Measurements from ENCODE around the gene STXBP5.
"Not testable (repeated sequence)": the region's sequence is repeated elsewhere in the genome, so short reads cannot be mapped to it uniquely, and the experiment has no call there.

STXBP5 gene

DNA sequence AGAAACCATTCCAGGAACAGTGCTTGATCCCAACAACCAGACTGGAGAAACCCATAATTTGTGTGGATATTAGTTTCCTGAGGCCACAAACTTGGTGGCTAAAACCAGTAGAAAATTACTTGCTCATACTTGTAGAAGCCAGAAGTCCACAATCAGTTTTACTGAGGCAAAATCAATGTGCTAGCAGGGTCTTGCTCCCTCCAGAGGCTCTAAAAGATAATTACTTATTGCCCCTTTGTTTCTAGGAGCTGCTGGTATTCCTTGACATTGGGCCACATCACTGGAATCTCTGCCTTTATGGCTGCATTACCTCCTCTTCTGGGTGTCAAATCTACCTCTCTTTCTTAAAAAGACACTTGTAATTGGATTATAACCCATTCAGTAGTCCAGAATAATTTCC lies 162.1 kb downstream of the STXBP5 start:
- TF ChIP-seq, protein P1, sequence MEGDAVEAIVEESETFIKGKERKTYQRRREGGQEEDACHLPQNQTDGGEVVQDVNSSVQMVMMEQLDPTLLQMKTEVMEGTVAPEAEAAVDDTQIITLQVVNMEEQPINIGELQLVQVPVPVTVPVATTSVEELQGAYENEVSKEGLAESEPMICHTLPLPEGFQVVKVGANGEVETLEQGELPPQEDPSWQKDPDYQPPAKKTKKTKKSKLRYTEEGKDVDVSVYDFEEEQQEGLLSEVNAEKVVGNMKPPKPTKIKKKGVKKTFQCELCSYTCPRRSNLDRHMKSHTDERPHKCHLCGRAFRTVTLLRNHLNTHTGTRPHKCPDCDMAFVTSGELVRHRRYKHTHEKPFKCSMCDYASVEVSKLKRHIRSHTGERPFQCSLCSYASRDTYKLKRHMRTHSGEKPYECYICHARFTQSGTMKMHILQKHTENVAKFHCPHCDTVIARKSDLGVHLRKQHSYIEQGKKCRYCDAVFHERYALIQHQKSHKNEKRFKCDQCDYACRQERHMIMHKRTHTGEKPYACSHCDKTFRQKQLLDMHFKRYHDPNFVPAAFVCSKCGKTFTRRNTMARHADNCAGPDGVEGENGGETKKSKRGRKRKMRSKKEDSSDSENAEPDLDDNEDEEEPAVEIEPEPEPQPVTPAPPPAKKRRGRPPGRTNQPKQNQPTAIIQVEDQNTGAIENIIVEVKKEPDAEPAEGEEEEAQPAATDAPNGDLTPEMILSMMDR (IDR thresholded peaks at IDR 0.05; ENCODE audit: borderline replicate concordance, insufficient read depth, low read depth, low read length) = no peak
- H3K4me3 ChIP-seq (ENCODE audit: low read depth, low read length) = no peak overlapping the region

DNA sequence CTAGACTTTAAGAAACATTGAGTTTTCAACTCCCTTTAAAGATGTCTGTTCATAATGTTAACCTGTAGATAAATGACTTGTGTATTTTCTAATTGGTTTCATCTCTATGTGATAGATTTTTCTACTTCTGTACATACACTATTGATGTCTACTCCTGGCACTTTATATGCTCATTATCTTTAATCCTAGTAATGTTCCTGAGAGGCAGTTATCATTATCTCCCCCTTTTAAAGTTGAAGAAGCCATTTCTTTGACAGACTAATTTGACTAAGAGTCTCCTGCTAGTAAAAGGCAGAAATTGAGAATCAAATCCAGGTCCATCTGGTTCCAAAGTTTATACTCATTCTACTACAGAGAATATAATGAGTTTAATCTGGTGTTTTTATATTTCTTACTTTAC lies 167.1 kb downstream of the STXBP5 start:
- no peak overlapping the region for H3K4me3 ChIP-seq (ENCODE audit: low read depth, low read length)
- TF ChIP-seq, protein P1 (IDR thresholded peaks at IDR 0.05; ENCODE audit: borderline replicate concordance, insufficient read depth, low read depth, low read length) = no peak

DNA sequence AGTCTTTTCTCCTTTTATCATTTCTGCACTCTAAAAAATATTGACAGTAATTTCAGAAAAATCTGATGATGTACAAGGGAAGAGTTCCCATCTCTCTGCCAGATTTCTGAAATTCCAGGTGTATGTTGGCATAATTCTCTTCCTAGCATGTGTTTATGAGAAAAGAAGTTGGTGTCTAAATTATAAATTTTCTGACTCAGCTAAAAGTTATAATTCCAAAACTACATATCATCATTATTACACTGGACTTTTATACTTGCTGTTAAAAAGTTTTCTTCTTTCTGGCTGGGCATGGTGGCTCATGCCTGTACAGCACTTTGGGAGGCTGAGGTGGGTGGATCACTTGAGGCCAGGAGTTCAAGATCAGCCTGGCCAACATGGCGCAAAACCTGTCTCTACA lies 168.6 kb downstream of the STXBP5 start:
- H3K4me3 ChIP-seq (ENCODE audit: low read depth, low read length) = no peak overlapping the region
- TF ChIP-seq, protein P1 (IDR thresholded peaks at IDR 0.05; ENCODE audit: borderline replicate concordance, insufficient read depth, low read depth, low read length) = no peak

DNA sequence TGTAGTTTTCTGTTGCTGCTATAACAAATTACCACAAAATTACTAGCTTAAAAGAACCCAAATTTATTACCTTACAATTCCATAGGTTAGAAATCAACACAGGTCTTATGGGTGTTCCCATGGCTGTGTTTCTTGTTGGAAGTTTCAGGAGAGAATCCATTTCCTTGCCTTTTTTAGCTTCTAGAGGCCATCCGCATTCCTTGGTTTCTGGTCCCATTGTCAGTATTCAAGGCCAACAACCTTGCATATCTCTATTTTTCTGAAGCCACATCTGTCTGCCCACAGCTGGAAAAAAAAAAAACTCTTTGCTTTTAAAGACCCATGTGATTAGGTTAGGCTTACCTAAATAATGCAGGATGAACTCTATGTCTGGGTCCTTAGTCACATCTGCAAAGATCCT lies 174.6 kb downstream of the STXBP5 start:
- no peak overlapping the region for H3K4me3 ChIP-seq (ENCODE audit: low read depth, low read length)
- TF ChIP-seq, protein P1 (IDR thresholded peaks at IDR 0.05; ENCODE audit: borderline replicate concordance, insufficient read depth, low read depth, low read length) = no peak

DNA sequence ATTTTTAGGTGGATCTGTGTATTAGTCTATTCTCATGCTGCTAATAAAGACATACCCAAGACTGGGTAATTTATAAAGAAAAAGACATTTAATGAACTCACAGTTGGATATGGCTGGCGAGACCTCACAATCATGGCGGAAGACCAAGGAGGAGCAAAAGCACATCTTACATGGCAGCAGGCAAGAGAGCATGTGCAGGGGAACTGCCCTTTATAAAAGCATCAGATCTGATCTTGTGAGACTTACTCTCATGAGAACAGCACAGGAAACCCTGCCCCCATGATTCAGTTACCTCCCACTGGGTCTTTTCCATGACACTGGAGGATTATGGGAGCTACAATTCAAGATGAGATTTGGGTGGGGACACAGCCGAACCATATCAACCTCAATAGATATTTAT lies 176.6 kb downstream of the STXBP5 start:
- H3K4me3 ChIP-seq (ENCODE audit: low read depth, low read length) = not testable (repeated sequence)

DNA sequence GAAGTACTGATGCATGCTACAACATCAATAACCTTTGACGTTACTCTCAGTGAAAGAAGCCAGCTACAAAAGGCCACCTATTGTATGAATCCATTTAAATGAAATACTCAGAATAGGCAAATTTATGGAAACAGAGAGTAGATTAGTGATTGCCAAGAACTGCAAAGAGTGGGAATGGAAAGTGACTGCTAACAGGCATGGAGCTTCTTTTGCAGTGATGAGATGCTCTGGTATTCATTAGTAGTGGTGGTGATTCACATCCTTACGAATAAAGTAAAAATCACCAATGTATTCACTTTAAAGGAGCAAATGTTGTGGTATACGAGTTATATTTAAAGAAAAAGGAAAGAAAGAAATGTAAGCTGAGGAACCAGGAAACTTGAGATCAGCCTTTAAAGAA lies 177.5 kb downstream of the STXBP5 start:
- TF ChIP-seq, protein P1 (IDR thresholded peaks at IDR 0.05; ENCODE audit: borderline replicate concordance, insufficient read depth, low read depth, low read length) = no peak
- no peak overlapping the region for H3K4me3 ChIP-seq (ENCODE audit: low read depth, low read length)

DNA sequence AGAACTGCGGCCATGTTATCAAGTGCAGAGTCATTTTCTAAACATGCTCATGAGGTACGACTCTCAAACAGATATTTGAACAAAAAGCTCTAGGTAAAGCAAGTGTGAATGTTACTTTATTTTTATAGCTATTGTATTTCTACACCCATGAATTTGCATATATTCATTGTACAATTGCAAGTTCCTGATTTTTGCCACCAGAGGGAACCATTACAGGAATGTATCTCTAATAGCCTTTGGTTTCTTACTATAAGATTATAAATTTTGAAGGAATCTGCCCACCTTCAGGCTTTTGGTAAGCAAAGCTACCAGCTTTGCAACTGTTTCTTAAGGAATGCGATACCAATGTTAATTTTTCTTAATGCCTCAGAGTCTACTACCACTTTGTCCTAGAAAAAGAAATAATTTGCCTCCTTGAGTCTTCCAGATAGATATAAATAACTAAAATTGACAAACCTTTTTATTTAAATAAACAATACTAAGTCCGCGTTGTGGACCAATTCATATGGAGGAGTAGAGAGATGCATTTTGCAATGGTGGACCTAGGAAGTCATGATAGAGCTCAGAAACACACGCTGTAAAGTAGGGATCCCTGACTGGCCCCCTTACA lies 178.8 kb downstream of the STXBP5 start:
- TF ChIP-seq, protein P1 (IDR thresholded peaks at IDR 0.05; ENCODE audit: borderline replicate concordance, insufficient read depth, low read depth, low read length) = no peak
- no peak overlapping the region for H3K4me3 ChIP-seq (ENCODE audit: low read depth, low read length)

DNA sequence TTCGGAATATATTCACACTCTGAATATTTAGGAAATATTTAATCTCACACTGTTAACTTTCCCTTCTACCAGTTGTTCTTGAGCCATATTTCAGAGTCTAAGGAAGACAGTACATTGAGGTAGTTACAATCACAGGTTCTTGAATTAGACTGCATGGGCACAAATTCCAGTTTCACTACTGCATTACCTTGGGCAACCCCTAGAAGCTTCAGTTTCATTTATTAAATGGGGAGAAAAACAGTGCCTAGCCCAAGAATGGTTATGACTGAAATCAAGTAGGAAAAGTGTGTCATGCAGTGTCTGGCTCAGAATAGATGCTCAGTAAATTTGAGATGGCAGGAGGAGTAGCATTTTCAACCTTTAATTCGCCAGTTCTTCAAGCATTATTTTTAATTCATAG lies 179.8 kb downstream of the STXBP5 start:
- no peak overlapping the region for H3K4me3 ChIP-seq (ENCODE audit: low read depth, low read length)
- TF ChIP-seq, protein P1 (IDR thresholded peaks at IDR 0.05; ENCODE audit: borderline replicate concordance, insufficient read depth, low read depth, low read length) = no peak

All from GM12875 (cell line).